ENCODE data around the gene CLCA2.

- TF ChIP-seq CTCF (IDR thresholded peaks at IDR 0.05) (no peak), POLR2A (IDR thresholded peaks at IDR 0.05) (no peak)
These were observed 26.9 kb downstream of the CLCA2 start for GRCh38 chr1:86450847-86451246.

Data from esophagus squamous epithelium (tissue), 4 donors.